ENCODE data around the gene APOF. TPM values are rescaled to one million over a fixed set of nuclear protein-coding genes. Genes with fewer than 3 reads are reported as not detected.
"Not testable (repeated sequence)": the region's sequence is repeated elsewhere in the genome, so short reads cannot be mapped to it uniquely, and the experiment has no call there.

APOF gene
- total RNA-seq, 2 experiments from 2014 or later = not detected

DNA sequence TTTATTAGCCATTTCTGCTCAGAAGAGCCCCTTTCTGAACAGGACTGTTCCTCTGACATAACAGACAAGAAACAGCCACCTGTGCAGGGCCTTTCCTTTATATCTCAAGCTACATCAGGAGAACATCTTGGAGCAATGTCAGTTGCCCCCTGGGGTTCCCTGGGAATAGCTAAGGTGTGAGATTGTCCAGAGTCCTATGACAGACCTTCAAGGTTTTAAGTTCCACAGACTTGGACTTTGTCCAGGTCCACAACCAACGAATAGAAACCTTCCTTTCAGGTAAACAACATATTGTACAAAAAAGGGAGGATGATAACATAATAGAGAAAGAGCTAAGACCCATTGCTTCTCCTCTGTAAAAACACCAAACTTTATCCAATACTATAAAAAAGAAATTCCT, 21.0 kb downstream of the APOF start:
- CTCF ChIA-PET = interaction anchor here (0.9 to 2.3 kb wide), 2 partner anchors 19 to 115 kb away, joined by 3 to 15 read pairs; partner anchors contain the start of gene STAT2

GRCh38 chr12:56339158-56339422, 23.6 kb downstream of the APOF start:
- ATAC-seq = no peak
- DNase-seq = no peak
- intact Hi-C loops (cut with DNase I, micrococcal nuclease) = loop anchor here (2.0 to 10.0 kb wide), 3 partner anchors 22 to 746 kb away; partner anchors contain the start of genes NAB2 (in 1 of the 2) and NACA (in 1 of the 2)

More for the DNA sequence above, 21.0 kb downstream of the APOF start:
- DNase-seq = no peak
- intact Hi-C loops (cut with DNase I, micrococcal nuclease) = no loop called here
- H3K4me3 Mint-ChIP-seq = no peak overlapping the region
- H3K4me1 Mint-ChIP-seq = peaks cover 41% of the 10 kb centered on the region
- no peaks in the 10 kb centered on the region for H3K9me3 Mint-ChIP-seq (ENCODE audit: low read depth)
- POLR2A ChIA-PET = interaction anchor here (0.9 to 1.4 kb wide), 2 partner anchors 25 to 41 kb away, joined by 3 to 4 read pairs; partner anchors contain the start of gene CNPY2
- ATAC-seq = no peak
- H3K27ac Mint-ChIP-seq = peak overlapping the region; percentile 15
- H3K27me3 Mint-ChIP-seq = no peaks in the 10 kb centered on the region
- peaks cover 40% of the 10 kb centered on the region for H3K36me3 Mint-ChIP-seq (ENCODE audit: low read depth)

GRCh38 chr12:56338308-56339157, 24.1 kb downstream of the APOF start, which contains the start of gene IL23A:
IL23A (plus strand) TSS chr12:56338884; CDS start chr12:56339045, 161 bp downstream.
- peaks cover 29% of the 10 kb centered on the region for H3K36me3 Mint-ChIP-seq (ENCODE audit: low read depth)
- CTCF ChIA-PET = interaction anchor here (0.7 to 1.5 kb wide), 14 partner anchors 9 to 477 kb away, joined by 3 to 6 read pairs (median 3); partner anchors contain the start of genes ANKRD52, RBMS2 and STAT2

More at GRCh38 chr12:56339158-56339422, 23.6 kb downstream of the APOF start:
- H3K27me3 Mint-ChIP-seq = no peaks in the 10 kb centered on the region
- peak overlapping the region; percentile 73 for H3K4me3 Mint-ChIP-seq
- no peaks in the 10 kb centered on the region for H3K9me3 Mint-ChIP-seq (ENCODE audit: low read depth)
- peak overlapping the region; percentile 97 for H3K27ac Mint-ChIP-seq
- CTCF ChIA-PET = interaction anchor here (0.7 to 1.5 kb wide), 7 partner anchors 8 to 131 kb away, joined by 3 to 6 read pairs (median 3); partner anchors contain the start of gene STAT2
- POLR2A ChIA-PET = interaction anchor here (0.6 to 3.2 kb wide), 4 partner anchors 21 to 1153 kb away, joined by 3 to 27 read pairs (median 10); partner anchors contain the start of genes CNPY2 and STAT2
- H3K4me1 Mint-ChIP-seq = peaks cover 47% of the 10 kb centered on the region
- H3K36me3 Mint-ChIP-seq (ENCODE audit: low read depth) = peaks cover 30% of the 10 kb centered on the region

GRCh38 chr12:56337753-56338251, 24.9 kb downstream of the APOF start:
- Mint-ChIP-seq H3K27ac (peak overlapping the region; percentile 83), H3K27me3 (no peaks in the 10 kb centered on the region), H3K4me3 (peak overlapping the region; percentile 73), H3K9me3 (ENCODE audit: low read depth) (no peaks in the 10 kb centered on the region), H3K4me1 (peaks cover 51% of the 10 kb centered on the region), H3K36me3 (ENCODE audit: low read depth) (peaks cover 22% of the 10 kb centered on the region)
- ChIA-PET POLR2A (interaction anchor here (0.6 to 3.2 kb wide), 5 partner anchors 16 to 831 kb away, joined by 3 to 27 read pairs (median 7); partner anchors contain the start of genes CNPY2 and STAT2), CTCF (interaction anchor here (0.7 to 1.5 kb wide), 8 partner anchors 10 to 476 kb away, joined by 3 to 6 read pairs (median 4); partner anchors contain the start of genes ANKRD52, RBMS2 and STAT2)
- intact Hi-C loops (cut with DNase I, micrococcal nuclease) = loop anchor here (1.0 to 10.0 kb wide), 8 partner anchors 21 to 747 kb away; partner anchors contain the start of genes STAT2 (in 2 of the 2), CS (in 1 of the 2), NAB2 (in 1 of the 2) and NACA (in 1 of the 2)
- no peak for ATAC-seq
- no peak for DNase-seq

More at GRCh38 chr12:56338308-56339157, 24.1 kb downstream of the APOF start, which contains the start of gene IL23A:
- peak within 1 kb of the TSS; percentile 97 for H3K27ac Mint-ChIP-seq
- no peaks in the 10 kb centered on the region for H3K9me3 Mint-ChIP-seq (ENCODE audit: low read depth)
- POLR2A ChIA-PET = interaction anchor here (0.6 to 3.2 kb wide), 7 partner anchors 16 to 1153 kb away, joined by 3 to 27 read pairs (median 4); partner anchors contain the start of genes CNPY2 and STAT2
- intact Hi-C loops (cut with DNase I, micrococcal nuclease) = loop anchor here (1.0 to 10.0 kb wide), 8 partner anchors 22 to 746 kb away; partner anchors contain the start of genes STAT2 (in 2 of the 2), CS (in 1 of the 2), NAB2 (in 1 of the 2) and NACA (in 1 of the 2)
- peak; percentile 94 for DNase-seq
- H3K27me3 Mint-ChIP-seq = no peaks in the 10 kb centered on the region
- peak; percentile 81 for ATAC-seq
- peak within 1 kb of the TSS; percentile 73 for H3K4me3 Mint-ChIP-seq
- peaks cover 47% of the 10 kb centered on the region for H3K4me1 Mint-ChIP-seq

DNA sequence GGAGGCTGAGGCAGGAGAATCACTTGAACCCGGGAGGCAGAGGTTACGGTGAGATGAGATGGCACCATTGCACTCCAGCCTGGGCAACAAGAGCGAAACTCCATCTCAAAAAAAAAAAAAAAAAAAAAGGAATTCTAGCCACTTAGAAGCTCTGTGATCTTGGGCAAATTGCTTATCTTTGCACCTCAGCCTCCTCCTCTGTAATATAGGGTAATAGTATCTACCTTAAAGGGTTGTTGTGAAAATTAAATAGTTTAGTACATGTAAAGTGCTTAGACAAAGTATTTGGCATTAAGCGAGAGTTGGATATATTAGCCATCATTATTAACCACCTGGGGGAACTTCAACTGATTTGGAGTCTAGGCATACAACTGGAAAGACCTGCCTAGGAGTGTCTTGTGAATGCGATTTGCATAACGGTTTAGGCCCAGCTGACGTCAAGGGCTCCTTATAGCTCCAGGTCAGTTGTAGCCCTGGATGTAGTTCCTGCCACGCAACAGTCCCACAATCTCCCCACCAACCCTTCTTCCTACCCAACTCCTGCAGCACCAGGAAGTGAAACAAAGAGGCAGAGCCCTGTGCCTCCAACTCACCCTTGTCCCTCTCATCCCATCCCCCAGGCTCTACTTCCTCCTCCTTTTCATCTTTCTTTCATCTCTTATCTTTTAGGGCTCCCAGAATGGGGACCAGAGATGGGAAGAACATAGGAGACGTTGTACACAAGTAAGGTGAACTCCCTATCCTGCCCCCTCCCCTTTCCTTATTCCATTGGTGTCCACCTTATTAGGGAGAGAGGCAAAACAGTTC, 26.1 kb downstream of the APOF start:
- H3K9me3 Mint-ChIP-seq (ENCODE audit: low read depth) = no peaks in the 10 kb centered on the region
- peak overlapping the region; percentile 38 for H3K27ac Mint-ChIP-seq
- no peak for ATAC-seq
- no peak overlapping the region for H3K4me3 Mint-ChIP-seq
- no peak for DNase-seq
- intact Hi-C loops (cut with DNase I, micrococcal nuclease) = loop anchor here in 1 of 2 experiments (10.0 kb wide), 2 partner anchors 388 to 748 kb away; partner anchors contain the start of genes NAB2 and NACA
- H3K36me3 Mint-ChIP-seq (ENCODE audit: low read depth) = peaks cover 14% of the 10 kb centered on the region
- no peaks in the 10 kb centered on the region for H3K27me3 Mint-ChIP-seq
- ChIA-PET POLR2A (interaction anchor here (0.7 to 3.2 kb wide), 2 partner anchors 21 to 119 kb away, joined by 7 to 16 read pairs; partner anchors contain the start of gene CNPY2), CTCF (interaction anchor here (0.6 to 1.3 kb wide), 5 partner anchors 11 to 1247 kb away, joined by 3 to 4 read pairs (median 3); partner anchors contain the start of gene STAT2)
- H3K4me1 Mint-ChIP-seq = peaks cover 55% of the 10 kb centered on the region

- CTCF ChIA-PET = interaction anchor here (0.7 to 0.8 kb wide), 2 partner anchors 12 to 45 kb away, joined by 3 to 4 read pairs; no protein-coding TSS in a partner anchor
- H3K9me3 Mint-ChIP-seq (ENCODE audit: low read depth); H3K36me3 Mint-ChIP-seq (ENCODE audit: low read depth); ATAC-seq; POLR2A ChIA-PET; H3K4me3 Mint-ChIP-seq; H3K27me3 Mint-ChIP-seq; H3K27ac Mint-ChIP-seq; DNase-seq: not testable (repeated sequence)
- H3K4me1 Mint-ChIP-seq = peaks cover 52% of the 10 kb centered on the region
- intact Hi-C loops (cut with DNase I, micrococcal nuclease) = loop anchor here in 1 of 2 experiments (2.0 to 10.0 kb wide), 3 partner anchors 69 to 749 kb away; partner anchors contain the start of genes COQ10A, NAB2 and NACA
Observed at GRCh38 chr12:56335527-56335926, 27.1 kb downstream of the APOF start.

- POLR2A ChIA-PET = interaction anchor here (0.6 to 2.2 kb wide), 2 partner anchors 13 to 25 kb away, joined by 9 read pairs; partner anchors contain the start of gene STAT2
Observed at GRCh38 chr12:56334490-56334793, 28.2 kb downstream of the APOF start.

DNA sequence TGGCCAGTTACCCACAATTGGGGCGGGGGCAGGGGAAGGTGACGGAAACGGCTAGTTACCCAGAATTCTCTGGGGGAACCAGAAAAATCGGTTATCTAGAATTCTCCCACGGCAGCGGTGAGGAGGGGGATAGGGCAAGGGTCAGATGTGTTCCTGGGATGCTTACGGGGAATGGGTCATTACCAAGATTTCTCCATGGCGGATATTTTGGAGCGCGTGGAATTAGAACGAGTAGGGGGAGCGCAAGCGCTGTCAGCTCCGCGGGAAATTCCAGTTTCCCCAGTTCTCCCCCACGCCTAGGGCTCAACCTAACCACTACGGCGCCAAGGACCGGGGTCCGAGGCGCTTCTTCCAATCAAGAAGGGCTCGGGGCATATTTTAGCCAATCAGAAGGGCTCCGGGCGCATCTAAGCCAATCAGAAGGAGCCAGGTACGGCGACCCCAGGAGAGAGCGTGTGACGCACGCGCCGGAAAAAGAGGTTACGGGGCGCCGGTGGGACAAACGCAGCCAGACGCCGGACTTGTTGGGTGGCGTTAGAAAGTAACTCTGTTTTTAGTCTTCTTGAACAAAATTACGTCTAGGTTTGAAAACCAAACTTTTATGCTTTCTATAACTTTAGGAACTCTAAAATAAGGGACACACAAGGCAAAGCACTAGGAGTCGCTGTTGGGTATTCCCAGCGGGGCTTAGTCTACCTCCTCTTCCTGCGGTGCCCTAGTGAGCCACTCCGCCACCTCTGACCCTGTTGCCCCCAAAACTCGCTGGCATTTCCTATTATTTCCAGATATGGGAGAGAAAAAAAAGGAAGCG, 28.8 kb downstream of the APOF start, which contains the start of gene PAN2:
PAN2 (minus strand) TSS at position 322 of the 811 bp plus-strand sequence. CDS start 906 bp downstream, outside the sequence.
- POLR2A ChIA-PET = interaction anchor here (0.5 to 2.2 kb wide), 4 partner anchors 14 to 69 kb away, joined by 7 to 10 read pairs (median 9); partner anchors contain the start of genes CNPY2 and STAT2
- intact Hi-C loops (cut with DNase I, micrococcal nuclease) = loop anchor here (1.0 to 10.0 kb wide), 14 partner anchors 18 to 751 kb away; partner anchors contain the start of genes CS (in 2 of the 2), STAT2 (in 2 of the 2), ANKRD52 (in 1 of the 2) and COQ10A (in 1 of the 2)
- H3K4me3 Mint-ChIP-seq = peak within 1 kb of the TSS; percentile 83
- H3K4me1 Mint-ChIP-seq = peaks cover 37% of the 10 kb centered on the region
- CTCF ChIA-PET = interaction anchor here (0.5 to 3.9 kb wide), 13 partner anchors 11 to 355 kb away, joined by 3 to 16 read pairs (median 4); partner anchors contain the start of genes CNPY2 and STAT2
- H3K27ac Mint-ChIP-seq = peak within 1 kb of the TSS; percentile 99
- H3K9me3 Mint-ChIP-seq (ENCODE audit: low read depth) = no peaks in the 10 kb centered on the region
- peak; percentile 96 for DNase-seq
- H3K27me3 Mint-ChIP-seq = no peaks in the 10 kb centered on the region
- ATAC-seq = peak; percentile 88
- H3K36me3 Mint-ChIP-seq (ENCODE audit: low read depth) = peaks cover 2% of the 10 kb centered on the region

More at GRCh38 chr12:56334490-56334793, 28.2 kb downstream of the APOF start:
- H3K36me3 Mint-ChIP-seq (ENCODE audit: low read depth) = peaks cover 7% of the 10 kb centered on the region
- H3K4me3 Mint-ChIP-seq = peak overlapping the region; percentile 83
- H3K27me3 Mint-ChIP-seq = no peaks in the 10 kb centered on the region
- intact Hi-C loops (cut with DNase I, micrococcal nuclease) = loop anchor here (1.0 to 10.0 kb wide), 11 partner anchors 26 to 750 kb away; partner anchors contain the start of genes ANKRD52 (in 1 of the 2), COQ10A (in 1 of the 2), CS (in 1 of the 2) and NAB2 (in 1 of the 2)
- peak overlapping the region; percentile 99 for H3K27ac Mint-ChIP-seq
- CTCF ChIA-PET = interaction anchor here (0.8 to 1.3 kb wide), 2 partner anchors 14 to 130 kb away, joined by 3 to 4 read pairs; no protein-coding TSS in a partner anchor
- ATAC-seq (no peak), DNase-seq (no peak)
- no peaks in the 10 kb centered on the region for H3K9me3 Mint-ChIP-seq (ENCODE audit: low read depth)
- peaks cover 42% of the 10 kb centered on the region for H3K4me1 Mint-ChIP-seq

DNA sequence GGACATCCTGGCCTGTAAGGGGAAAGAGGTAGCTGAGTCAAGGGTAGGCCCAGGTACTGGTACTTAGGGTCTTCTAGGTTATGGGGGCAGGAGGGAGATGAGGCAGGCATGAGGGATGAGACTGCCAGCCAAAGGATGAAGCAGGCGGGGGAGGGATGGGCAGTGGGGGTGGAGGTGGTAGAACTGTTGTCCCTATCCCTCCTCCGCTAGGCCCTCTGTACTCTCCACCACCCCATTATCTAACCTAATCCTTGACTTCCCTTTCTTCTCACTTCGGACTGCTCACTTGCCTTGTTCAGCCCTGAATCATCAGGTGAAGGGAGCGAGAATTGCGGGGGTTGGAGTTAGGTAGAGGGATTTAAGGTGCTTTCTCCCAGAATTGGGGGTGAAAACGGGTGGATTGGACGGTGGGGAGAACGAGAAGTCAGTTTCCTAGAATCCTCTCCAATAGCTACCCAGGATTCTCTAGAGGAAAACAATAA, 29.4 kb downstream of the APOF start:
- DNase-seq = no peak
- CTCF ChIA-PET = interaction anchor here (0.5 to 3.9 kb wide), 13 partner anchors 11 to 355 kb away, joined by 3 to 16 read pairs (median 4); partner anchors contain the start of genes CNPY2 and STAT2
- H3K9me3 Mint-ChIP-seq (ENCODE audit: low read depth) = no peaks in the 10 kb centered on the region
- POLR2A ChIA-PET = interaction anchor here (0.5 to 2.2 kb wide), 3 partner anchors 17 to 68 kb away, joined by 7 to 10 read pairs (median 9); partner anchors contain the start of genes CNPY2 and STAT2
- peak overlapping the region; percentile 83 for H3K4me3 Mint-ChIP-seq
- H3K36me3 Mint-ChIP-seq (ENCODE audit: low read depth) = no peaks in the 10 kb centered on the region
- intact Hi-C loops (cut with DNase I, micrococcal nuclease) = loop anchor here in 1 of 2 experiments (1.0 to 10.0 kb wide), 9 partner anchors 17 to 752 kb away; partner anchors contain the start of genes CS, NAB2, NACA and PTGES3
- peak overlapping the region; percentile 99 for H3K27ac Mint-ChIP-seq
- H3K27me3 Mint-ChIP-seq = no peaks in the 10 kb centered on the region
- H3K4me1 Mint-ChIP-seq = peaks cover 30% of the 10 kb centered on the region
- ATAC-seq = peak; percentile 14

Data from activated CD4-positive, alpha-beta T cell treated with anti-CD3 and anti-CD28 coated beads for 36 hours (primary cell).